ENCODE measurements around the gene CCNY. TPM values are rescaled to one million over a fixed set of nuclear protein-coding genes. Genes with fewer than 3 reads are reported as not detected.

Gene CCNY
- total RNA-seq, 2 experiments from 2014 or later, result 64.9 to 66.9 TPM

GRCh38 chr10:35442592-35442991 lies 106.3 kb downstream of the CCNY start:
- Histone ChIP-seq H3K4me3 (ENCODE audit: low read length) (no peak overlapping the region), H3K27ac (ENCODE audit: low read depth in 1 of 2, low read length in 2 of 2) (no peak overlapping the region), H3K4me1 (ENCODE audit: insufficient read depth, low read length) (peaks cover 17% of the 10 kb centered on the region), H3K36me3 (ENCODE audit: insufficient read depth, low read length) (no peaks in the 10 kb centered on the region), H3K9me3 (ENCODE audit: control insufficient read depth in 1 of 2, insufficient read depth in 1 of 2, low read length in 2 of 2) (peaks cover 24 to 67% of the 10 kb centered on the region in 2 experiments), H3K27me3 (ENCODE audit: control insufficient read depth in 1 of 2, insufficient read depth in 2 of 2, low read length in 2 of 2) (no peaks in the 10 kb centered on the region)
- no peak for DNase-seq
- Mint-ChIP-seq H3K4me3 (peak overlapping the region; percentile 11), H3K36me3 (ENCODE audit: low read depth) (peaks cover 72% of the 10 kb centered on the region), H3K4me1 (ENCODE audit: low read depth) (peaks cover 64% of the 10 kb centered on the region), H3K27ac (peak overlapping the region; percentile 42), H3K27me3 (no peaks in the 10 kb centered on the region), H3K9me3 (peaks cover 39% of the 10 kb centered on the region)
- no peak for TF ChIP-seq CTCF (IDR thresholded peaks at IDR 0.05)
- intact Hi-C loops (cut with DNase I, micrococcal nuclease), result loop anchor here in 1 of 2 experiments (10.0 kb wide), 1 partner anchor 318 kb away; the partner anchor contains the start of gene CREM
- ChIA-PET CTCF (no interaction called here), POLR2A (no interaction called here)
- ATAC-seq (ENCODE audit: poor library complexity), result no peak

GRCh38 chr10:35443858-35444257 lies 107.5 kb downstream of the CCNY start:
- peaks cover 74% of the 10 kb centered on the region for H3K4me1 Mint-ChIP-seq (ENCODE audit: low read depth)
- no peak for TF ChIP-seq CTCF (IDR thresholded peaks at IDR 0.05)

GRCh38 chr10:35445150-35445884 lies 109.0 kb downstream of the CCNY start:
- no peaks in the 10 kb centered on the region for H3K27me3 Mint-ChIP-seq
- H3K27ac Mint-ChIP-seq, result peak overlapping the region; percentile 93
- H3K36me3 Mint-ChIP-seq (ENCODE audit: low read depth), result peaks cover 57% of the 10 kb centered on the region
- Histone ChIP-seq H3K27me3 (ENCODE audit: control insufficient read depth in 1 of 2, insufficient read depth in 2 of 2, low read length in 2 of 2) (no peaks in the 10 kb centered on the region), H3K27ac (ENCODE audit: low read depth in 1 of 2, low read length in 2 of 2) (no peak overlapping the region), H3K9me3 (ENCODE audit: control insufficient read depth in 1 of 2, insufficient read depth in 1 of 2, low read length in 2 of 2) (peaks cover 24 to 41% of the 10 kb centered on the region in 2 experiments), H3K36me3 (ENCODE audit: insufficient read depth, low read length) (no peaks in the 10 kb centered on the region), H3K4me3 (ENCODE audit: low read length) (no peak overlapping the region), H3K4me1 (ENCODE audit: insufficient read depth, low read length) (peaks cover 44% of the 10 kb centered on the region)
- intact Hi-C loops (cut with DNase I, micrococcal nuclease), result loop anchor here in 1 of 2 experiments (10.0 kb wide), 1 partner anchor 321 kb away; the partner anchor contains the start of gene CREM
- H3K4me1 Mint-ChIP-seq (ENCODE audit: low read depth), result peaks cover 79% of the 10 kb centered on the region
- H3K9me3 Mint-ChIP-seq, result peaks cover 27% of the 10 kb centered on the region
- ATAC-seq (ENCODE audit: poor library complexity) (no peak), DNase-seq (no peak)
- no peak for TF ChIP-seq CTCF (IDR thresholded peaks at IDR 0.05)
- POLR2A ChIA-PET, result interaction anchor here (0.7 kb wide), 1 partner anchor 117 kb away, joined by 3 read pairs; no protein-coding TSS in a partner anchor
- CTCF ChIA-PET, result no interaction called here
- peak overlapping the region; percentile 56 for H3K4me3 Mint-ChIP-seq

More at GRCh38 chr10:35443858-35444257, 107.5 kb downstream of the CCNY start:
- peaks cover 30% of the 10 kb centered on the region for H3K4me1 ChIP-seq (ENCODE audit: insufficient read depth, low read length)
- POLR2A ChIA-PET, result no interaction called here
- no peak overlapping the region for H3K4me3 Mint-ChIP-seq
- H3K36me3 Mint-ChIP-seq (ENCODE audit: low read depth), result peaks cover 67% of the 10 kb centered on the region
- no peak overlapping the region for H3K27ac ChIP-seq (ENCODE audit: low read depth in 1 of 2, low read length in 2 of 2)
- no peaks in the 10 kb centered on the region for H3K27me3 Mint-ChIP-seq
- CTCF ChIA-PET, result no interaction called here
- ATAC-seq (ENCODE audit: poor library complexity) (no peak), DNase-seq (no peak)
- no peaks in the 10 kb centered on the region for H3K36me3 ChIP-seq (ENCODE audit: insufficient read depth, low read length)
- no peaks in the 10 kb centered on the region for H3K27me3 ChIP-seq (ENCODE audit: control insufficient read depth in 1 of 2, insufficient read depth in 2 of 2, low read length in 2 of 2)
- H3K4me3 ChIP-seq (ENCODE audit: low read length), result no peak overlapping the region
- peaks cover 24 to 56% of the 10 kb centered on the region in 2 experiments for H3K9me3 ChIP-seq (ENCODE audit: control insufficient read depth in 1 of 2, insufficient read depth in 1 of 2, low read length in 2 of 2)
- H3K27ac Mint-ChIP-seq, result peak overlapping the region; percentile 14
- peaks cover 34% of the 10 kb centered on the region for H3K9me3 Mint-ChIP-seq
- intact Hi-C loops (cut with DNase I, micrococcal nuclease), result loop anchor here in 1 of 2 experiments (10.0 kb wide), 1 partner anchor 319 kb away; the partner anchor contains the start of gene CREM
